NB4 (cell line): ENCODE measurements around the gene ARRDC5.
"Not testable (repeated sequence)": the region's sequence is repeated elsewhere in the genome, so short reads cannot be mapped to it uniquely, and the experiment has no call there.

Experiments
- DNase-seq: peaks from one replicate; pipeline ENCODE4 v3.0.0; 2010; ENCODE audit warnings: low read depth
- H3K4me3 ChIP-seq: one replicate; pipeline ENCODE4 v1.5.1; 2011; ENCODE audit warnings: mild to moderate bottlenecking, low read depth, low read length, moderate library complexity
- MYC ChIP-seq: IDR thresholded peaks from 2 replicates; pipeline ENCODE4 v1.6.1; 2011; ENCODE audit warnings: low read depth, low read length
- POLR2A ChIP-seq: IDR thresholded peaks from 2 replicates; pipeline ENCODE4 v1.6.1; 2011; ENCODE audit warnings: mild to moderate bottlenecking; ENCODE audit not compliant: insufficient read length; ENCODE audit errors: extremely low read depth
- TF ChIP-seq, protein P1 (sequence below): IDR thresholded peaks from one replicate; pipeline ENCODE4 v1.5.1; 2012; ENCODE audit warnings: low read depth, low read length
- TF ChIP-seq, protein P2 (sequence below): IDR thresholded peaks from 2 replicates; pipeline ENCODE4 v1.6.1; 2011; ENCODE audit warnings: low read depth, low read length

ARRDC5 gene

DNA sequence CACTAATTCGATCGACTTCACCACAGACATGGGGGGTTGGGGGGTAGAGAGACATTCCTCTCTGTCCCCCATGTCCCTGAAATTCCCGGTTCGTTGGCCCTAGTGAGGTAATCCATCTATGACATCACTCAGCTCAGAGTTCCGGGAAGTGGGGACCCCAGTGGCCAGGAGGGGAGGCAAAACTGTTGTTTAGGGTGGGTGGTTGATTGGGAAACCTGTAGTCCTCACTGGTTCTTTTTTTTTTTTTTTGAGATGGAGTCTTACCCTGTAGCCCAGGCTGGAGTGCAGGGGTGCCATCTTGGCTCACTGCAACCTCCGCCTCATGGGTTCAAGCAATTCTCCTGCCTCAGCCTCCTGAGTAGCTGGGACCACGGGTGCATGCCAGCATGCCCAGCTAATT is at the start of gene ARRDC5:
Gene ARRDC5, minus strand, starts transcription at position 101 of the 400 bp plus-strand sequence. Its CDS starts 71 bp downstream, at position 30.
- DNase-seq = no peak
- TF ChIP-seq MYC (no peak), POLR2A (no peak)
- TF ChIP-seq, protein P1, sequence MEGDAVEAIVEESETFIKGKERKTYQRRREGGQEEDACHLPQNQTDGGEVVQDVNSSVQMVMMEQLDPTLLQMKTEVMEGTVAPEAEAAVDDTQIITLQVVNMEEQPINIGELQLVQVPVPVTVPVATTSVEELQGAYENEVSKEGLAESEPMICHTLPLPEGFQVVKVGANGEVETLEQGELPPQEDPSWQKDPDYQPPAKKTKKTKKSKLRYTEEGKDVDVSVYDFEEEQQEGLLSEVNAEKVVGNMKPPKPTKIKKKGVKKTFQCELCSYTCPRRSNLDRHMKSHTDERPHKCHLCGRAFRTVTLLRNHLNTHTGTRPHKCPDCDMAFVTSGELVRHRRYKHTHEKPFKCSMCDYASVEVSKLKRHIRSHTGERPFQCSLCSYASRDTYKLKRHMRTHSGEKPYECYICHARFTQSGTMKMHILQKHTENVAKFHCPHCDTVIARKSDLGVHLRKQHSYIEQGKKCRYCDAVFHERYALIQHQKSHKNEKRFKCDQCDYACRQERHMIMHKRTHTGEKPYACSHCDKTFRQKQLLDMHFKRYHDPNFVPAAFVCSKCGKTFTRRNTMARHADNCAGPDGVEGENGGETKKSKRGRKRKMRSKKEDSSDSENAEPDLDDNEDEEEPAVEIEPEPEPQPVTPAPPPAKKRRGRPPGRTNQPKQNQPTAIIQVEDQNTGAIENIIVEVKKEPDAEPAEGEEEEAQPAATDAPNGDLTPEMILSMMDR = no peak
- TF ChIP-seq, protein P2, sequence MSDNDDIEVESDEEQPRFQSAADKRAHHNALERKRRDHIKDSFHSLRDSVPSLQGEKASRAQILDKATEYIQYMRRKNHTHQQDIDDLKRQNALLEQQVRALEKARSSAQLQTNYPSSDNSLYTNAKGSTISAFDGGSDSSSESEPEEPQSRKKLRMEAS = no peak
- H3K4me3 ChIP-seq = no peak within 1 kb of the TSS

DNA sequence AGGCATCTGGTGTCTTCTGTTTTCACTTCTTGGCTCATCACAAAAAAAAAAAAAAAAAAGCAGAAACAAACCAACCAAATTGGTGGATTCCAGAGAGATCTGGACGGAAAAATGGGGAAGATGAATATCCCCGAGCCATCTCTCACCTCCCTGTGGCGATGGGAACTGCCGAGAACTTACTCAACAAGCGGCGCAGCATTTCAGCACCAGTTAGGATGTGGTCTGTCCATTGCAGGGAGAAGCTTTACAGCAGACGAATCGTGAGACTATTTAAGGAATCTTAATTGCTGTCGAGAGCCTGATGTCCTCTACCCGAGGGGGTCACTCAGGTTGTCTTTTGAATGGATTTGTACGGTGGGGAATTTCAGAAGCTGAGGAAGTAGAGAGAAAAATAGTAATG is 49.0 kb upstream of the ARRDC5 start:
- TF ChIP-seq POLR2A (no peak), MYC (no peak)
- TF ChIP-seq, protein P1 = no peak
- TF ChIP-seq, protein P2 = no peak
- no peak for DNase-seq
- H3K4me3 ChIP-seq = no peak overlapping the region

DNA sequence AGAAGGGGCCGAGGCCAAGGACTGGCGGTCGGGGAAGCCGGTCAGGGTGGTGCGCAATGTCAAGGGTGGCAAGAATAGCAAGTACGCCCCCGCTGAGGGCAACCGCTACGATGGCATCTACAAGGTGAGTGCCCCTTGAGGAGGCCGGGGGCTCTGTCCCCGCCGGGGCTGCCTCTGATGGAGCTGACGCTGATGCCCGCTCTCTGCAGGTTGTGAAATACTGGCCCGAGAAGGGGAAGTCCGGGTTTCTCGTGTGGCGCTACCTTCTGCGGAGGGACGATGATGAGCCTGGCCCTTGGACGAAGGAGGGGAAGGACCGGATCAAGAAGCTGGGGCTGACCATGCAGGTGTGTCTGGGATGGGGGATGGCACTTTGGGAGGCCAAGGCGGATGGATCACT is 48.0 kb upstream of the ARRDC5 start:
- H3K4me3 ChIP-seq, DNase-seq: not testable (repeated sequence)

DNA sequence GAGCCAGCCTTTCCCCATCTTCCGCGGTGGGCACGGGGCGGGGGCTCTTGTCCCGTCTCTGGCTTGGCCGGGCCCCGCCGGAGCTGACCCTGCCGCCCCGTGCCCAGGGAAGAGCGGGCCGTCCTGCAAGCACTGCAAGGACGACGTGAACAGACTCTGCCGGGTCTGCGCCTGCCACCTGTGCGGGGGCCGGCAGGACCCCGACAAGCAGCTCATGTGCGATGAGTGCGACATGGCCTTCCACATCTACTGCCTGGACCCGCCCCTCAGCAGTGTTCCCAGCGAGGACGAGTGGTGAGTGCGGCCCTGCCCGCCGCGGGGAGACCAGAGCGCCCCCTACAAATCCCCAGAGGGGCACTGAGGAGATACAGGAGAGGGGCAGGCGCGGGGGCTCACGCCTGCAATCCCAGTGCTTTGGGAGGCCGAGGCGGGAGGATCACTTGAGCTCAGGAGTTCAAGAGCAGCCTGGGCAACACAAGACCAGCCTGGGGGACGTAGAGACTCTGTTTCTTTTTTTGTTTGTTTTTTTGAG is 39.0 kb upstream of the ARRDC5 start:
- not testable (repeated sequence) for DNase-seq, H3K4me3 ChIP-seq

DNA sequence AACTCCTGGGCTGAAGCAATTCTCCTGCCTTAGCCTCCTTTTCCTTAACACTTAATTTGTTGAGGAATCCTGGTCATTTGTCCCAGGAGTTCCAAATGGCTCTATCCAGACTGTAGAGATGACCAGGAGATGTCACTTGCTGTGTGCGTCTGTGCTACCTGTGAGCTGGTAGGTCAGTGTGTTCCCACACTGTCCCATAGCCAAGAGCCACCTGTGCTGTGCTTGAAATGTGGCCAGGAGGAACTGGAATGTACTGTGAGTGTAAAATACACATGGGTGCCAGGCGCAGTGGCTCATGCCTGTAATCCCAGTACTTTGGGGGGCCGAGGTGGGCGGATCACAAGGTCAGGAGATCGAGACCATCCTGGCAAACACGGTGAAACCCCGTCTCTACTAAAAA is 36.8 kb upstream of the ARRDC5 start:
- H3K4me3 ChIP-seq = no peak overlapping the region
- no peak for DNase-seq
- TF ChIP-seq, protein P1 = no peak

DNA sequence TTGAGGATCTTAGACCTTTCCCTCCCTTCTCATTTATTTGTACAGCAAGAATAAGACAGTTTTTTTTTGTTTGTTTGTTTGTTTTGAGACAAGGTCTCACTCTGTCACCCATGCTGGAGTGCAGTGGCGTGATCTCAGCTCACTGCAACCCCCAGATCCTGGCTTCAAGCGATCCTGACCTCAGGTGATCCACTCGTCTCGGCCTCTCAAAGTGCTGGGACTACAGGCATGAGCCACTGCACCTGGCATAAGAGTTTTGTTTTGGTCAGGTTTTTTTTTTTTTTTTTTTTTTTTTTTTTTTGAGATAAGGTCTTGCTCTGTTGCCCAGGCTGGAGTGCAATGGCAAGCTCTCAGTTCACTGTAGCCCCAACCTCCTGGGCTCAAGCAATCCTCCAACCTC is 35.8 kb upstream of the ARRDC5 start:
- H3K4me3 ChIP-seq, DNase-seq: not testable (repeated sequence)

DNA sequence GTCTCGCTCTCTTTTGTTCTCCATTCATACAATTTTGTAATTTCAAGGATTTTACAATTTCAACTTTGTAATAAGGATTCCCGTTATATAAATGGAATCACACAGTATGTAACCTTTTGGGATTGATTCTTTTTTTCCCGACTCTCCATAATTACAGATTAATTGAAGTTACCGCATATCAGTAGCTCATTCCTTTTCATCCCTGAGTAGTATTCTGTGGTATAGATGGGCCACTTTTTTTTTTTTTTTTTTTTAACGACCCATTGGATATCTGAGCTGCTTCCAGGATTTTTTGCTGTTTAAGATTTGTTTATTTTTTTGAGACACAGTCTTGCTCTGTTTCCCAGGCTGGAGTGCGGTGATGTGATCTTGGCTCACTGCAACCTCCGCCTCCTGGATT is 34.4 kb upstream of the ARRDC5 start:
- TF ChIP-seq MYC = no peak
- TF ChIP-seq, protein P1 = no peak
- TF ChIP-seq, protein P2 = no peak
- no peak for TF ChIP-seq POLR2A
- H3K4me3 ChIP-seq = no peak overlapping the region
- no peak for DNase-seq

DNA sequence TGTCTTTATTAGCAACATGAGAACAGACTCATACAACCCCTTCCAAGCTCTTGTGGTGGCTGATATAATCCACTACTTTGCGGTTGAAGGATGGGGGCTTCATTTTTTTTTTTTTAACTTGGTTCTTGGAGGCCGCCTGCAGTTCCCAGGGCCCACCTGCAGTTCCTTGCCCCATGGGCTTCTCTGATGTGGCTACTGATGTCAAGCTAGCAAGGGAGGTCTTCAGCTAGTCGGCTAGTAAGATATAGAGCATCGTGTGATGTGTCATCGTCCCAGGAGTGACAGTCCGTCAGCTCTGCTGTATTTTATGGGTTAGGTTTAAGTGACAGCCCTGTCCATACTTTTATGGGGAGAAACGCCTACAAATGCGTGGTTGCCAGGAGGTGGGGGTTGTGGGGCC is 32.7 kb upstream of the ARRDC5 start:
- TF ChIP-seq MYC (no peak), POLR2A (no peak)
- TF ChIP-seq, protein P2 = no peak
- TF ChIP-seq, protein P1 = no peak
- no peak overlapping the region for H3K4me3 ChIP-seq
- DNase-seq = no peak
